ENCODE results near the gene TRIM23.

The TRIM23 gene

DNA sequence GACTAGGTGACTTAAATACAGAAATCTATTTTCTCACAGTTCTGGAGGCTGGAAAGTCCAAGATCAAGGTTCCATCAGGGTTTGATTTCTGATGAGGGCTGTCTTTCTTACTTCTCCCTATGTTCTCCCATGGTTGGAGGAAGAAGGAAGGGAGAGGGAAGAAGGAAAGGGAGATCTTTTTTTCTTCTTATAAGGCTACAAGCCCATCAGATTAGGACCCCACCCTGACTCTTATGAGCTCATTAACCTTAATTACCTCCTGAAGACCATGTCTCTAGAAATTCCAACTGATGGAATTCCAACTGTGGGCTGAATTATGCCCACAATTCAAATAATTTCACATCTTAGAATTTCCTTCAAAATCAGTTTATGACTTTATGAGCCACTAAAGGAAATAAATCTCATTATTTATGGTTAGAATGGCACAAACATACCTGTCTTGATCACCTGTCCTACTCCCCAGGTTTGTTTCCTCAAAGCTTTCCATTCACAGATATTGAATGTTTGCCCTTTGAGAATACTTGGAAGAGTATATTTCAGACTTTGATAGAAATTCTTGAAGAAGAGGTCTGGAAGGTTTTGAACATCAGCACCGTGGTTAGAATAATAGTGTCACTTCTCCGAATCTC is 53.4 kb downstream of the TRIM23 start:
- in situ Hi-C loops (cut with HindIII; ENCODE audit: low sequenced_read_pairs): no loop called here

GRCh38 chr5:65566505-65566904 is 57.6 kb downstream of the TRIM23 start:
- in situ Hi-C loops (cut with HindIII; ENCODE audit: low sequenced_read_pairs): no loop called here

GRCh38 chr5:65563777-65564176 is 60.4 kb downstream of the TRIM23 start:
- in situ Hi-C loops (cut with HindIII; ENCODE audit: low sequenced_read_pairs): no loop called here

DNA sequence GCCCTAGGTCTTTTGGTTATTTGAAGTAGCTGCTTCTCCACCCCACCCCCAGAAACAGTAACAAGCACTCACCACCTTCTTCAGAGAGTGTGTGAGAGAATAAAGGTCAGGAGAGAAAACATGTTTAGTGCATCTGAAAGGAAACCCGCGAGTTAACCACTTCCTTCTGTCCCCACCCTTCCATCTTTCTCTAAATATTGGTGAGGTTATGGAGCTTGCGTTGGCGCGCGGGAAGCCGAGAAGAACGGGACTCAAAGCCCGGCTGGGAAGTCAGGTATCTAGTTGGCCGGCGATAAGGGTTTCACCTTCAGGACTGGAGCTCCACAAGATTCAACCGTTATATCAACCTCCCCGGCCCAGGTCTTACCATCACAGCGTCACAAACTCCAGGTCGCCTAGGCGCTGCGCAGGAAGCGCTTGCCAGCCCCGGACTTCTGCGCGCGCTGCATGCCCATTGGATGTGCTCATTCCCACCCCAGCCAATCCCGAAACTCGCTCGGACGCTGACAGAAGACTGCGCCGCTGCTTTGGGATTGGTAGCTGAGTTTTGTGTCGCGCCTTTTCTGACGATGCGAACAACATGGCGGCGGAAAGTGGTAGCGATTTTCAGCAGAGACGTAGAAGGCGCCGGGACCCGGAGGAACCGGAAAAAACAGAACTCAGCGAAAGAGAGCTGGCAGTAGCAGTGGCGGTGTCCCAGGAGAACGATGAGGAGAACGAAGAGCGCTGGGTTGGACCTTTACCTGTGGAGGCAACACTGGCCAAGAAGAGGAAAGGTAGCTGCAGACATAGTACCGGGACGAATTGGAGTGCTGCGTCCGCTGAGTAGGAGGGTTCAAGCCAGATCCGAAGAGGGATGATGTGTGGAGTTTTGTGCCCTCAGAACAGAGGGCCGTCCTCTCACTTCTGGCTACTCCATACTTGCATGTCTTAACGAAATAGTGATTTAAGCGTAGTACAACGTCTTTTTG is 61.1 kb downstream of the TRIM23 start, which contains the start of the genes CENPK and PPWD1:
TSS of gene CENPK (minus strand) at position 438 of the 971 bp plus-strand sequence. CDS start 8,261 bp downstream, outside the sequence.
TSS of gene PPWD1 (plus strand) at position 566 of the 971 bp plus-strand sequence. CDS start at position 581, 15 bp downstream.
- in situ Hi-C loops (cut with HindIII; ENCODE audit: low sequenced_read_pairs): no loop called here

DNA sequence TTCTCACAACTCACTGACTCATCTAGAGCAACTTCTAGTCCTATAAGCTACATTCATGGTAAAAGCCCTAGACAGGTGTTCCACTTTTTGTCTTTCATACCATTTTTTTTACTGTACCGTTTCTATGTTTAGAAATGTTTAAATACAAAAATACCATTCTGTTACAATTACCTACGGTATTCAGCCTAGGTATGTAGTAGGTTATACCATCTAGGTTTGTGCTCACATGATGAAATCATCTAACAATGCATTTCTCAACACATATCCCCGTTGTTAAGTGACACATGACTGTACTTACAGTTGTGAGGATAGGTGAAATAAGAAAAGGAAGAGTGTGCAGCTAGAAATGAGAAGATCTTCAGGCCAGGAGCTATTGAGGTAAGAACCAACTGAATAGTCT is 67.4 kb downstream of the TRIM23 start:
- in situ Hi-C loops (cut with HindIII; ENCODE audit: low sequenced_read_pairs): no loop called here

GRCh38 chr5:65556181-65556580 is 68.0 kb downstream of the TRIM23 start:
- in situ Hi-C loops (cut with HindIII; ENCODE audit: low sequenced_read_pairs): no loop called here

DNA sequence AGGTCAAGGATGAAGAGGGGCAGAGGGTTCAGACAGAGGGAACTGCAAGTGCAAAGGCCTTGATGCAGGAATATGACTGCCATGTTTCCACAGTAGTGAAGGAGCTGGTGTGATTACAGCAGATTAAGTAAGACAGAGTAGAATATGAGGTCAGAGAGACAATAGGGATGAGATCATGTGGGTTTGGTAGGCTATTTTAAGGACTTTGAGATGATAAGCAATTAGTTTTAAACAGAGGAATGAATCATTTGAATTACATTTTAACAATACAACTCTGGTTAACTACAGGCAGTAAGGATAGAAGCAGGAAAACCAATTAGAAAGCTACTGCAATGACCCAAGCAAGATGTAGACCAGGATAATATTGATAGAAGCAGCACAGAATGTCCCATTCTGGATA is 68.8 kb downstream of the TRIM23 start:
- in situ Hi-C loops (cut with HindIII; ENCODE audit: low sequenced_read_pairs): no loop called here

DNA sequence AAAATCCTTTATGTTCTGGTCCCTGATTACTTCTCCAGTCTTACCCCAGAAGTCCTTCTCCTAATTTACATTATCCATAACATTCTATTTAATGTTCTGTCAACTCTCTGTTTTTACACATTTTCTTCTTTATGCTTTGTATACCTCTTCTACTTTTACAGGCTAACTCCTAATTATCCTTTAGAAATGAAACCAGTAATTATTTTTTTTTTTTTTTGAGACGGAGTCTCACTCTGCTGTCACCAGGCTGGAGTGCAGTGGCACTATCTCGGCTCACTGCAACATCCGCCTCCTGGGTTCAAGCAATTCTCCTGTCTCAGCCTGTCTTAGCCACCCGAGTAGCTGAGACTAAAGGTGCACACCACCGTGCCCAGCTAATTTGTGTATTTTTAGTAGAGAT is 70.2 kb downstream of the TRIM23 start:
- in situ Hi-C loops (cut with HindIII; ENCODE audit: low sequenced_read_pairs): no loop called here

GRCh38 chr5:65548281-65548680 is 75.9 kb downstream of the TRIM23 start:
- in situ Hi-C loops (cut with HindIII; ENCODE audit: low sequenced_read_pairs): no loop called here

DNA sequence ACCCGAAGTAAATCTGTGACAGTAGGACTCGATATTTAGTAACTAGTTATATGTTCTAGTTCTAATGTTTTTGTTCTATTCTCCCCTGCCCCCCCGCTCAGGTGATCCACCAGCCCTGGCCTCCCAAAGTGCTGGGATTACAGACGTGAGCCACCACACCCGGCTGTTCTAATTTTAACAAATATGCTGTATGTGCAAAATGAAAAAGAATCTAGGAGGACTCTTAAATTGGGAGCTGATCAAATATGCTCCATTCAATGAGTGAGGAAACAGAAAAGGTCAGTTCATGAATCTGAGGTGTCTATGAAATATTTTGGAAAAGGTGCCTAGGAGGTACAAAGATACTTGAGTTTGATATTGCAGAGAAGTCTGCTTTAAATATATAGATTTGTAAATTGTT is 78.0 kb downstream of the TRIM23 start:
- in situ Hi-C loops (cut with HindIII; ENCODE audit: low sequenced_read_pairs): no loop called here

DNA sequence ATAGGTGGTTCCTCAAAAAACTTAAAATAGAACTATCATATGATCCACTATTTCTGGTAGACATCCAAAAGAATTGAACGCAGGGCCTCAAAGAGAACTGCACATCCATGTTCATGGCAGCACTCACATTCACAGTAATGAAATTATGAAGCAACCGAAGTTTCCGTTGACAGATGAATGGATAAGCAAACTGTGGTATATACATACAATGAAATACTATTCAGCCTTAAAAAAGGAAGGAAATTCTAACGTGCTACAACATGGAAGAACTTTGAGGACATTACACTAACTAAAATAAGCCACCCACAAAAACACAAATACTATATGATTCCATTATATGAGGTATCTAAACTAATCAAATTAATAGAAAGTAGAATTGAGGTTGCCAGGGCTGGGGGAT is 79.7 kb downstream of the TRIM23 start:
- in situ Hi-C loops (cut with HindIII; ENCODE audit: low sequenced_read_pairs): no loop called here

DNA sequence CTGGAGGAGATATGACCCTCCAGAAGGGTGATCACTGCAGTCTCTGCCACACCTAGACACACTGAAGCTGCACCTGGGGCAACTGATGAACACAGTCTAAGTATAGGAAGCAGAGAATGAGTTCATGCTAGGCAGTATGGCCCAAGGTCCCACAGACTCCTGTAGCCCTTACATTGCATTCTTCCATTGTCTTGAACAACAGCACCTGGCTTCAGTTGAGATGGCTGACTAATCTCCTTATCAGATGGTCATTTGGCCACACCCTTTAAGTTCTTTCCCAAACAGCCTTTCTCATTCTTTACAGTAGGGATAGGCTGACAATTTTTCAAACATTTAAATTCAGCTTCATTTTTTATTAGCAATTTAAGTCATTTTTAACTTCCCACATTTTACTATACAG is 84.3 kb downstream of the TRIM23 start:
- in situ Hi-C loops (cut with HindIII; ENCODE audit: low sequenced_read_pairs): no loop called here
